HS-27A (cell line): ENCODE measurements around the gene EPHA7.

Source experiments
- DNase-seq: peaks from one replicate; pipeline ENCODE4 v3.0.0-alpha.2; 2012; ENCODE audit warnings: low read depth, missing footprints

Gene EPHA7

GRCh38 chr6:93325761-93326160 lies 93.6 kb downstream of the EPHA7 start:
- DNase-seq = no peak

- DNase-seq = no peak
Observed at GRCh38 chr6:93323630-93324029, 95.7 kb downstream of the EPHA7 start.

- DNase-seq = no peak
Observed at GRCh38 chr6:93322651-93323050, 96.7 kb downstream of the EPHA7 start.

GRCh38 chr6:93319304-93319703 lies 100.1 kb downstream of the EPHA7 start:
- DNase-seq = no peak

GRCh38 chr6:93318121-93318520 lies 101.2 kb downstream of the EPHA7 start:
- no peak for DNase-seq

- no peak for DNase-seq
Observed at GRCh38 chr6:93317592-93317991, 101.8 kb downstream of the EPHA7 start.

- no peak for DNase-seq
Observed at GRCh38 chr6:93307505-93308409, 111.6 kb downstream of the EPHA7 start.

GRCh38 chr6:93305088-93305487 lies 114.3 kb downstream of the EPHA7 start:
- no peak for DNase-seq

GRCh38 chr6:93304505-93304904 lies 114.9 kb downstream of the EPHA7 start:
- DNase-seq = no peak

- DNase-seq = no peak
Observed at GRCh38 chr6:93300661-93301060, 118.7 kb downstream of the EPHA7 start.

- DNase-seq = no peak
Observed at GRCh38 chr6:93299622-93300021, 119.7 kb downstream of the EPHA7 start.

- DNase-seq = no peak
Observed at GRCh38 chr6:93295631-93296030, 123.7 kb downstream of the EPHA7 start.

GRCh38 chr6:93294879-93295278 lies 124.5 kb downstream of the EPHA7 start:
- no peak for DNase-seq

GRCh38 chr6:93293872-93294271 lies 125.5 kb downstream of the EPHA7 start:
- no peak for DNase-seq

- DNase-seq = no peak
Observed at GRCh38 chr6:93293460-93293859, 125.9 kb downstream of the EPHA7 start.

- no peak for DNase-seq
Observed at GRCh38 chr6:93282521-93283031, 136.8 kb downstream of the EPHA7 start.

GRCh38 chr6:93278241-93278640 lies 141.1 kb downstream of the EPHA7 start:
- no peak for DNase-seq

- DNase-seq = no peak
Observed at GRCh38 chr6:93272896-93273295, 146.5 kb downstream of the EPHA7 start.

- no peak for DNase-seq
Observed at GRCh38 chr6:93272211-93272610, 147.1 kb downstream of the EPHA7 start.

GRCh38 chr6:93266116-93266817 lies 153.1 kb downstream of the EPHA7 start:
- no peak for DNase-seq

- no peak for DNase-seq
Observed at GRCh38 chr6:93260881-93261280, 158.5 kb downstream of the EPHA7 start.

- no peak for DNase-seq
Observed at GRCh38 chr6:93259332-93259731, 160.0 kb downstream of the EPHA7 start.

- no peak for DNase-seq
Observed at GRCh38 chr6:93252930-93253329, 166.4 kb downstream of the EPHA7 start.
